HepG2 (cell line): ENCODE results near the gene BMP8B. TPM values are rescaled to one million over a fixed set of nuclear protein-coding genes. Genes with fewer than 3 reads are reported as not detected.

Source experiments
- ATAC-seq: fragments of 200-7000 bp; cut with Tn5 transposase; 3 replicates; pipeline ENCODE4 v1.9.1; 2020; ENCODE audit warnings: mild to moderate bottlenecking, moderate library complexity
- BruUV-seq: library from RNA; stranded (reverse); fragments of 400-500 nt; replicated peaks from 2 replicates; lab custom pipeline; 2021; lab: Mats Ljungman, UMichigan
- CTCF ChIA-PET: fragments of 300-600 bp; formaldehyde crosslinking; extraction: SDS; loops from one replicate; lab custom pipeline; 2021; ENCODE audit warnings: low total read pairs, inconsistent platforms, low intra/inter-chr PET ratio; lab: Yijun Ruan, JAX
- POLR2A ChIA-PET: fragments of 350-600 bp; sonication (Branson Sonifier 250); formaldehyde crosslinking; loops from one replicate; lab custom pipeline; 2020; ENCODE audit warnings: antibody characterized with exemption, inconsistent platforms; lab: Yijun Ruan, JAX
- DNase-seq: peaks from one replicate; pipeline ENCODE4 v3.0.0-alpha.2; 2015; ENCODE audit warnings: low spot score
- FAIRE-seq: peaks from 3 replicates; lab custom pipeline; 2011; peaks lifted over from hg19 to GRCh38; lab: Jason Lieb, UNC
- H2AFZ ChIP-seq: one replicate; pipeline ENCODE4 v1.6.1; 2011; ENCODE audit warnings: low read length, inconsistent platforms
- H3K27ac ChIP-seq: fragments of 300-600 bp; 3 replicates; pipeline ENCODE4 v1.8.0; 2011; ENCODE audit warnings: mixed run types, mild to moderate bottlenecking, mixed read lengths, low read length, inconsistent platforms; ENCODE audit not compliant: insufficient read depth; ENCODE audit errors: extremely low read length
- H3K27me3 ChIP-seq, 2 experiments: fragments of 200-600 bp in 1 of 2; 2 replicates in 1 of 2; 3 replicates in 1 of 2; pipeline versions ENCODE4 v1.6.0 to v1.8.0; 2011; ENCODE audit warnings: low read length in 2 of 2, mild to moderate bottlenecking in 2 of 2, moderate library complexity in 2 of 2, inconsistent platforms in 1 of 2; ENCODE audit not compliant: insufficient read depth in 2 of 2, control insufficient read depth in 1 of 2
- H3K36me3 ChIP-seq, 2 experiments: fragments of 200-600 bp in 1 of 2; replicated peaks in 1 of 2; 2 replicates in 1 of 2; 3 replicates in 1 of 2; pipeline versions ENCODE4 v1.5.1 to v1.8.0; 2011; ENCODE audit warnings: low read length in 2 of 2, inconsistent platforms in 1 of 2; ENCODE audit not compliant: insufficient read depth in 2 of 2, control insufficient read depth in 1 of 2
- H3K4me1 ChIP-seq: 2 replicates; pipeline ENCODE4 v1.5.1; 2012; ENCODE audit warnings: low read length, inconsistent platforms; ENCODE audit not compliant: insufficient read depth
- H3K4me2 ChIP-seq: 2 replicates; pipeline ENCODE4 v1.6.0; 2011; ENCODE audit warnings: low read depth, low read length, inconsistent platforms
- H3K4me3 ChIP-seq, 3 experiments: fragments of 200-600 bp in 1 of 3; sonication (generic), shearing (Covaris generic) in 1 of 3; replicated peaks in 1 of 3; 2 replicates each; pipeline ENCODE4 v1.5.1; 2011 to 2016; ENCODE audit warnings: low read length in 3 of 3, inconsistent platforms in 2 of 3, low read depth in 2 of 3, mild to moderate bottlenecking in 2 of 3, control low read depth in 1 of 3, mixed read lengths in 1 of 3; ENCODE audit not compliant: insufficient read depth in 1 of 3
- H3K79me2 ChIP-seq: one replicate; pipeline ENCODE4 v1.6.1; 2011; ENCODE audit warnings: low read length, inconsistent platforms; ENCODE audit not compliant: insufficient read depth
- H3K9ac ChIP-seq: 2 replicates; pipeline ENCODE4 v1.6.0; 2011; ENCODE audit warnings: mild to moderate bottlenecking, low read depth, low read length, inconsistent platforms; ENCODE audit not compliant: insufficient read depth
- H3K9me3 ChIP-seq: 2 replicates; pipeline ENCODE4 v1.5.1; 2012; ENCODE audit warnings: mild to moderate bottlenecking, low read length
- H4K20me1 ChIP-seq: 2 replicates; pipeline ENCODE4 v1.6.0; 2011; ENCODE audit warnings: inconsistent platforms, mild to moderate bottlenecking, low read length, moderate library complexity; ENCODE audit not compliant: insufficient read depth
- EED ChIP-seq: sonication (generic); formaldehyde crosslinking; IDR thresholded peaks from 2 replicates; pipeline ENCODE4 v1.5.0; 2020; ENCODE audit warnings: mild to moderate bottlenecking, missing genetic modification reagents
- MAFK ChIP-seq, 2 experiments: IDR thresholded peaks in 1 of 2; conservative IDR thresholded peaks in 1 of 2; 2 replicates each; pipeline ENCODE4 v1.6.1; 2011; ENCODE audit warnings: improper control_type of control experiment in 2 of 2, low read length in 2 of 2
- POLR2G ChIP-seq: fragments of 200-400 bp; formaldehyde crosslinking; IDR thresholded peaks from 2 replicates; pipeline ENCODE4 v1.6.1; 2018; ENCODE audit warnings: mild to moderate bottlenecking, low read depth, low read length, moderate library complexity
- SKI ChIP-seq: fragments of 450-650 bp; IDR thresholded peaks from one replicate; pipeline ENCODE4 v1.6.1; 2018; ENCODE audit warnings: mild to moderate bottlenecking; ENCODE audit not compliant: partially characterized antibody
- ZFP1 ChIP-seq: IDR thresholded peaks from 2 replicates; pipeline ENCODE4 v1.6.1; 2016
- ZFP36 ChIP-seq: fragments of 150-350 bp; IDR thresholded peaks from 2 replicates; pipeline ENCODE4 v1.6.1; 2018; ENCODE audit warnings: borderline replicate concordance, low read length, low read depth; ENCODE audit not compliant: partially characterized antibody
- ZFP91 ChIP-seq: sonication (generic); formaldehyde crosslinking; IDR thresholded peaks from 2 replicates; pipeline ENCODE4 v1.9.0; 2022; ENCODE audit warnings: missing genetic modification reagents, mild to moderate bottlenecking, borderline replicate concordance
- ZNF496 ChIP-seq: sonication (generic); formaldehyde crosslinking; IDR thresholded peaks from 2 replicates; pipeline ENCODE4 v1.8.1; 2023; ENCODE audit warnings: mild to moderate bottlenecking, moderate library complexity, missing genetic modification reagents; ENCODE audit not compliant: insufficient replicate concordance
- ZNF720 ChIP-seq: sonication (generic); formaldehyde crosslinking; IDR thresholded peaks from 2 replicates; pipeline ENCODE4 v1.4.0; 2020; ENCODE audit warnings: missing genetic modification reagents
- ZNF839 ChIP-seq: sonication (generic); formaldehyde crosslinking; IDR thresholded peaks from 2 replicates; pipeline ENCODE4 v1.4.0; 2020; ENCODE audit warnings: missing genetic modification reagents, mild to moderate bottlenecking, borderline replicate concordance
- WGBS: methylation state at CpG from one replicate; pipeline ENCODE4 v1.1.6; 2017; ENCODE audit warnings: low lambda C conversion rate; 5-methylcytosine and 5-hydroxymethylcytosine counted together
- in situ Hi-C: cut with HindIII; loops from 2 replicates; pipeline ENCODE4 v1.10.0; 2017; ENCODE audit warnings: low pct_unique_long_range_greater_than_20kb; ENCODE audit not compliant: extremely low pct_ligation_motif_present
- intact Hi-C: fragments of 100-400 bp; cut with micrococcal nuclease; formaldehyde crosslinking; loops from one replicate; pipeline ENCODE4 v1.10.0; 2022; ENCODE audit not compliant: unreplicated experiment
- polyA plus RNA-seq, 8 experiments: library from polyadenylated mRNA; depleted of rRNA in 3 of 8; stranded (reverse) in 7 of 8; unstranded in 1 of 8; fragments of >200 nt; fragmentation: Illumina TruSeq in 4 of 8; extraction: Trizol in 4 of 8; gene quantifications; 2 replicates each; pipeline versions ENCODE4 v1.2.1 to v1.2.3, GENCODE V29; 2011 to 2016; ENCODE audit warnings: low read depth in 4 of 8, missing spikeins in 1 of 8, mixed read lengths in 1 of 8; ENCODE audit not compliant: insufficient read depth in 1 of 8
- total RNA-seq, 5 experiments: library from RNA; depleted of rRNA; stranded (reverse); fragments of >200 nt; fragmentation: Illumina TruSeq; extraction: Trizol; gene quantifications; 2 replicates each; pipeline ENCODE4 v1.2.3, GENCODE V29; 2016; ENCODE audit warnings: low read depth in 1 of 5
- TF ChIP-seq, protein P1 (sequence below): sonication (generic); formaldehyde crosslinking; IDR thresholded peaks from 2 replicates; pipeline ENCODE4 v1.5.1; 2020; ENCODE audit warnings: mild to moderate bottlenecking, missing genetic modification reagents, borderline replicate concordance

Gene BMP8B
- total and polyA plus RNA-seq, 2 of the 13 experiments (the other 11 are each of a cell fraction or from before 2014, with no cell fraction given) = 0.29 to 0.41 TPM

GRCh38 chr1:39827201-39827600 is 38.5 kb upstream of the BMP8B start (continued):
- TF ChIP-seq ZNF496 (CRISPR knock-in tag) = no peak
- TF ChIP-seq ZFP1 (CRISPR knock-in tag) = no peak
- no peak for TF ChIP-seq ZNF720
- TF ChIP-seq POLR2G = no peak
- no peak for TF ChIP-seq ZNF839 (CRISPR knock-in tag)
- no peak for TF ChIP-seq SKI
- TF ChIP-seq, protein P1, sequence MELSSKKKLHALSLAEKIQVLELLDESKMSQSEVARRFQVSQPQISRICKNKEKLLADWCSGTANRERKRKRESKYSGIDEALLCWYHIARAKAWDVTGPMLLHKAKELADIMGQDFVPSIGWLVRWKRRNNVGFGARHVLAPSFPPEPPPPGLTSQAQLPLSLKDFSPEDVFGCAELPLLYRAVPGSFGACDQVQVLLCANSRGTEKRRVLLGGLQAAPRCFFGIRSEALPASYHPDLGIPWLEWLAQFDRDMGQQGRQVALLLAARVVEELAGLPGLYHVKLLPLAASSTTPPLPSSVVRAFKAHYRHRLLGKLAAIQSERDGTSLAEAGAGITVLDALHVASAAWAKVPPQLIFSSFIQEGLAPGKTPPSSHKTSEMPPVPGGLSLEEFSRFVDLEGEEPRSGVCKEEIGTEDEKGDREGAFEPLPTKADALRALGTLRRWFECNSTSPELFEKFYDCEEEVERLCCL (CRISPR knock-in tag) = no peak
- no peak for TF ChIP-seq ZFP36
- no peak for TF ChIP-seq EED (CRISPR knock-in tag)

GRCh38 chr1:39826583-39826982 is 37.9 kb upstream of the BMP8B start:
- Histone ChIP-seq H3K4me3 (no peak overlapping the region), H3K27ac (no peak overlapping the region), H3K4me1 (peaks cover 14% of the 10 kb centered on the region), H3K9ac (no peak overlapping the region), H3K4me2 (no peak overlapping the region), H3K9me3 (no peaks in the 10 kb centered on the region), H2AFZ (no peak overlapping the region), H3K79me2 (no peaks in the 10 kb centered on the region), H4K20me1 (no peaks in the 10 kb centered on the region), H3K36me3 (no peaks in the 10 kb centered on the region), H3K27me3 (no peaks in the 10 kb centered on the region; a peak in 2 of 5 replicates)
- no peak for ATAC-seq
- FAIRE-seq = no peak
- 45% methylated on average over 6 of the region's 6 CpGs for WGBS
- TF ChIP-seq MAFK (conservative IDR thresholded peaks at IDR 0.05 in 1 of 2, IDR thresholded peaks at IDR 0.05 in 1 of 2; ENCODE audit: low read length in 2 of 2) (no peak), ZFP91 (CRISPR knock-in tag) (no peak)
- no peak for DNase-seq
- BruUV-seq = no TSS peak
- in situ Hi-C loops = no loop called here
- ChIA-PET POLR2A (no interaction called here), CTCF (no interaction called here)
- intact Hi-C loops = no loop called here
